Fibroblast of villous mesenchyme (primary cell): ENCODE data around the gene MGARP. TPM values are rescaled to one million over a fixed set of nuclear protein-coding genes. Genes with fewer than 3 reads are reported as not detected.
"Not testable (repeated sequence)": the region's sequence is repeated elsewhere in the genome, so short reads cannot be mapped to it uniquely, and the experiment has no call there.

ENCODE experiments used
- DNase-seq: peaks from one replicate; pipeline ENCODE4 v3.0.0-alpha.2; 2010; ENCODE audit warnings: low read depth
- H3K4me3 ChIP-seq: 2 replicates; pipeline ENCODE4 v1.5.1; 2011; ENCODE audit warnings: low read depth, mild to moderate bottlenecking, low read length
- total RNA-seq: library from RNA; depleted of rRNA; stranded (reverse); fragments of >200 nt; gene quantifications from 2 replicates; pipeline ENCODE4 v1.2.3, GENCODE V29; 2012
- TF ChIP-seq, protein P1 (sequence below): IDR thresholded peaks from 2 replicates; pipeline ENCODE4 v1.5.1; 2012; ENCODE audit warnings: low read depth, mild to moderate bottlenecking, low read length; ENCODE audit not compliant: insufficient read depth

Gene MGARP
- 41.2 and 106 TPM in 2 replicates for total RNA-seq

- peak; percentile 41 for DNase-seq
- TF ChIP-seq, protein P1, sequence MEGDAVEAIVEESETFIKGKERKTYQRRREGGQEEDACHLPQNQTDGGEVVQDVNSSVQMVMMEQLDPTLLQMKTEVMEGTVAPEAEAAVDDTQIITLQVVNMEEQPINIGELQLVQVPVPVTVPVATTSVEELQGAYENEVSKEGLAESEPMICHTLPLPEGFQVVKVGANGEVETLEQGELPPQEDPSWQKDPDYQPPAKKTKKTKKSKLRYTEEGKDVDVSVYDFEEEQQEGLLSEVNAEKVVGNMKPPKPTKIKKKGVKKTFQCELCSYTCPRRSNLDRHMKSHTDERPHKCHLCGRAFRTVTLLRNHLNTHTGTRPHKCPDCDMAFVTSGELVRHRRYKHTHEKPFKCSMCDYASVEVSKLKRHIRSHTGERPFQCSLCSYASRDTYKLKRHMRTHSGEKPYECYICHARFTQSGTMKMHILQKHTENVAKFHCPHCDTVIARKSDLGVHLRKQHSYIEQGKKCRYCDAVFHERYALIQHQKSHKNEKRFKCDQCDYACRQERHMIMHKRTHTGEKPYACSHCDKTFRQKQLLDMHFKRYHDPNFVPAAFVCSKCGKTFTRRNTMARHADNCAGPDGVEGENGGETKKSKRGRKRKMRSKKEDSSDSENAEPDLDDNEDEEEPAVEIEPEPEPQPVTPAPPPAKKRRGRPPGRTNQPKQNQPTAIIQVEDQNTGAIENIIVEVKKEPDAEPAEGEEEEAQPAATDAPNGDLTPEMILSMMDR = no peak
- peak within 1 kb of the TSS; percentile 69 for H3K4me3 ChIP-seq
Measured at GRCh38 chr4:139279760-139280620, at the start of gene MGARP. Gene MGARP (minus strand): TSS chr4:139280225. CDS start chr4:139280158, 67 bp downstream.

- no peak for DNase-seq
- TF ChIP-seq, protein P1 = no peak
Measured at GRCh38 chr4:139329665-139330200, 49.7 kb upstream of the MGARP start.

GRCh38 chr4:139324620-139325019, 44.6 kb upstream of the MGARP start:
- no peak for DNase-seq
- no peak overlapping the region for H3K4me3 ChIP-seq
- TF ChIP-seq, protein P1 = no peak

More at GRCh38 chr4:139329665-139330200, 49.7 kb upstream of the MGARP start:
- H3K4me3 ChIP-seq = no peak overlapping the region

- not testable (repeated sequence) for H3K4me3 ChIP-seq, DNase-seq
Measured at GRCh38 chr4:139322541-139322940, 42.5 kb upstream of the MGARP start.

- H3K4me3 ChIP-seq, DNase-seq: not testable (repeated sequence)
Measured at GRCh38 chr4:139322070-139322469, 42.0 kb upstream of the MGARP start.

GRCh38 chr4:139319571-139319970, 39.5 kb upstream of the MGARP start:
- DNase-seq = no peak
- TF ChIP-seq, protein P1 = no peak
- no peak overlapping the region for H3K4me3 ChIP-seq

DNA sequence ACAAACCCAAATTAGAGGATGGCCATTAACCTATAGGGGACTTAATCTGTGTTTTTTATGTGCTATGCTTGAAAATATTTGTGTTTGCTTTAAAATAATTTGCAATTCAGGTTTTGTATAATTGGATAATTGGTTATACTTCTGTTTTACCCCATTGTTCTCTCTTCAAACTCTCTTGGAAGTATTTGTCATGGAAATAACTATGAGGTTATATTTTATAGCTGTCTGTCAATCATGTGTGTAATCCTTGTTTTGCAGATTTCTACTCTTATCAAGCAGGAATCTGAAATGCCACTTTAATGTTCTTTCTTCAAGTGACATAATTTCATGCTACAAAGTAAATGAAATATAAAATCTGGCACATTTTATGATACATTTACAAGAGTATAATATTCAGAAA, 37.6 kb upstream of the MGARP start:
- TF ChIP-seq, protein P1 = no peak
- no peak for DNase-seq
- H3K4me3 ChIP-seq = no peak overlapping the region

DNA sequence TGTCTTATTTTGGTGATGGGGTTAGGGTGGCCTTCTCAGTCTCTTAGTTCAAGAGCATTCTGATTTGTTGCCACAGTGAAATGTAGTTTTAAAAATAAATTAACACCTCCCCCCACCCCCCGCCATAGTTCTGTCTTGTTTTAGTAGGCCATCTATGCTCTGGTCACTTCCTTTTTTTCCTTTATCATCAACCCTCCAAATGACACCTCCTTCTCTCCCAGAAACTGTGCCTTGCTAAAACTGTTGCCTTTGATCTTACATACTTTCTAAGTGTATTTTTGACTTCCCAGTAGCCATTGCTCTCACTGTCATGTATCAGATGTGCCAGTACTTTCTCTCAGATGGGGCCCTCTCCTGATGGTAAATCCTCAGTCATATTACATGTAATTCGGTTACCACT, 36.7 kb upstream of the MGARP start:
- TF ChIP-seq, protein P1 = no peak
- H3K4me3 ChIP-seq = no peak overlapping the region
- DNase-seq = no peak
